Activated CD8-positive, alpha-beta T cell treated with anti-CD3 and anti-CD28 coated beads for 36 hours (primary cell): ENCODE results near the gene TSC2. TPM values are rescaled to one million over a fixed set of nuclear protein-coding genes. Genes with fewer than 3 reads are reported as not detected.

Experiments used
- ATAC-seq: fragments of 200-7000 bp; cut with Tn5 transposase; one replicate; pipeline ENCODE4 v1.10.0; 2021; ENCODE audit warnings: mild to moderate bottlenecking, moderate library complexity
- CTCF ChIA-PET: fragments of 350-600 bp; sonication (Branson Sonifier 250); formaldehyde crosslinking; loops from one replicate; lab custom pipeline; 2021; ENCODE audit warnings: antibody characterized with exemption; lab: Charles Lee
- POLR2A ChIA-PET: fragments of 350-600 bp; sonication (Branson Sonifier 250); formaldehyde crosslinking; loops from one replicate; lab custom pipeline; 2021; ENCODE audit warnings: antibody characterized with exemption; lab: Charles Lee
- DNase-seq: peaks from one replicate; pipeline ENCODE4 v3.0.0-alpha.2; 2020
- H3K27ac Mint-ChIP-seq: one replicate; pipeline ENCODE4 v1.8.0; 2021; ENCODE audit warnings: mild to moderate bottlenecking, mixed read lengths
- H3K27me3 Mint-ChIP-seq: one replicate; pipeline ENCODE4 v1.8.0; 2021; ENCODE audit warnings: mixed read lengths
- H3K36me3 Mint-ChIP-seq: one replicate; pipeline ENCODE4 v1.8.0; 2021; ENCODE audit warnings: low read depth, mixed read lengths
- H3K4me1 Mint-ChIP-seq: one replicate; pipeline ENCODE4 v1.8.0; 2021; ENCODE audit warnings: low read depth, mixed read lengths
- H3K4me3 Mint-ChIP-seq: one replicate; pipeline ENCODE4 v1.8.0; 2021; ENCODE audit warnings: mild to moderate bottlenecking, moderate library complexity, mixed read lengths
- H3K9me3 Mint-ChIP-seq: one replicate; pipeline ENCODE4 v1.8.0; 2021; ENCODE audit warnings: mixed read lengths
- intact Hi-C: fragments of 100-400 bp; cut with micrococcal nuclease; formaldehyde crosslinking; loops from one replicate; pipeline ENCODE4 v1.10.0; 2022
- total RNA-seq, 2 experiments: library from RNA; stranded (reverse); gene quantifications; one replicate each; pipeline ENCODE4 v1.2.3, GENCODE V29; 2021
- TF ChIP-seq, protein P1 (sequence below): fragments of 200-600 bp; IDR thresholded peaks from one replicate; pipeline ENCODE4 v1.8.0; 2022; ENCODE audit warnings: antibody characterized with exemption, mild to moderate bottlenecking

TSC2 gene
- total RNA-seq, 2 experiments from 2014 or later, result 54.4 to 57.3 TPM

DNA sequence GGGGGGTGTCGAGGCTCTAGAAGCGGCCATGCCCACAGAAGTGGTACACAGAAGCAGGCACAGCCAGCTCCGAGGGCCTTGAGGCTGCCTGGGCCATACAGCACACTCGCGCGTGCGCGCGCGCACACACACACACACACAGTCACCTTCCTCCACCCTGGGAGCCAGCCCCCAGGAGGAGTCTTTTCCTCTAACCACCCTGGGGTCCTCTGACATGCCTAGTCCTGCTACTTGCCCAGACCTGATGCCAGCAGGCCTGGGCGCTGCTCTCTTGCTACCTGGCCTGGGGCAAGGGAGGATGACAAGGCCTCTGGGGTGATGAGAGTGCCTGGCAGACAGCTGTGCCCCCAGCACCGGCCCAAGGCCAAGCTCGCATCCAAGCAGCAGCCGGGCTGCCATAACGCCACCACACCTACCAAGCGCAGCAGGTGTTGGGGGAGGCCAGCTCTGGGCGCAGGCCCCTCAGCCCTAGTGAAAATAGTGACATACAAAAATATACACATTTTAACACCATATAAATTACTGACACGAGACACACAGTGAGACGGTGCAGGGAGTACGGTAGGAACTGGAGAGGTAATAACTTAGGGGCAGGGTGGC is 41.1 kb downstream of the TSC2 start:
- intact Hi-C loops, result no loop called here
- Mint-ChIP-seq H3K9me3 (no peaks in the 10 kb centered on the region), H3K4me3 (no peak overlapping the region), H3K4me1 (no peaks in the 10 kb centered on the region), H3K27me3 (no peaks in the 10 kb centered on the region), H3K27ac (no peak overlapping the region), H3K36me3 (no peaks in the 10 kb centered on the region)
- no peak for ATAC-seq
- POLR2A ChIA-PET, result no interaction called here
- CTCF ChIA-PET, result no interaction called here
- TF ChIP-seq, protein P1, sequence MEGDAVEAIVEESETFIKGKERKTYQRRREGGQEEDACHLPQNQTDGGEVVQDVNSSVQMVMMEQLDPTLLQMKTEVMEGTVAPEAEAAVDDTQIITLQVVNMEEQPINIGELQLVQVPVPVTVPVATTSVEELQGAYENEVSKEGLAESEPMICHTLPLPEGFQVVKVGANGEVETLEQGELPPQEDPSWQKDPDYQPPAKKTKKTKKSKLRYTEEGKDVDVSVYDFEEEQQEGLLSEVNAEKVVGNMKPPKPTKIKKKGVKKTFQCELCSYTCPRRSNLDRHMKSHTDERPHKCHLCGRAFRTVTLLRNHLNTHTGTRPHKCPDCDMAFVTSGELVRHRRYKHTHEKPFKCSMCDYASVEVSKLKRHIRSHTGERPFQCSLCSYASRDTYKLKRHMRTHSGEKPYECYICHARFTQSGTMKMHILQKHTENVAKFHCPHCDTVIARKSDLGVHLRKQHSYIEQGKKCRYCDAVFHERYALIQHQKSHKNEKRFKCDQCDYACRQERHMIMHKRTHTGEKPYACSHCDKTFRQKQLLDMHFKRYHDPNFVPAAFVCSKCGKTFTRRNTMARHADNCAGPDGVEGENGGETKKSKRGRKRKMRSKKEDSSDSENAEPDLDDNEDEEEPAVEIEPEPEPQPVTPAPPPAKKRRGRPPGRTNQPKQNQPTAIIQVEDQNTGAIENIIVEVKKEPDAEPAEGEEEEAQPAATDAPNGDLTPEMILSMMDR, result no peak
- no peak for DNase-seq

- ATAC-seq, result no peak
- DNase-seq, result no peak
- H3K4me3 Mint-ChIP-seq, result no peak overlapping the region
- no peaks in the 10 kb centered on the region for H3K36me3 Mint-ChIP-seq
- H3K9me3 Mint-ChIP-seq, result no peaks in the 10 kb centered on the region
- no peaks in the 10 kb centered on the region for H3K4me1 Mint-ChIP-seq
- ChIA-PET POLR2A (interaction anchor here (0.6 to 1.0 kb wide), 2 partner anchors 9 to 11 kb away, joined by 3 to 4 read pairs; no protein-coding TSS in a partner anchor), CTCF (no interaction called here)
- intact Hi-C loops, result no loop called here
- H3K27me3 Mint-ChIP-seq, result no peaks in the 10 kb centered on the region
- H3K27ac Mint-ChIP-seq, result no peak overlapping the region
- TF ChIP-seq, protein P1, result no peak
Observed at GRCh38 chr16:2089706-2090480, 42.1 kb downstream of the TSC2 start.

DNA sequence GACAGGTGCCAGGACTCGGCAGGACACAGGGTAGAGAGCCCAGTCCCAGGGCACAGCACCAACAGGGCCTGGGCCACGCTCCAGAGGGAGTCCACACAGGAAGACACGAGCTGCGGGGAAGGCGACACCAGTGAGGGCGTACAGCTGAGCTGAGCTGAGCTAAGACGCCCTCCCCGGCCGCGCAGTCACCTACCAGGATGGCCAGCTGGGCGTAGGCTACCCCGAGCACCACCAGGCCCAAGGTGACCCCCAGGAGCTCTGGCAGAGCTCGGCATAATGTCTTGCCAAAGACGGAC is 42.6 kb downstream of the TSC2 start:
- ChIA-PET CTCF (no interaction called here), POLR2A (interaction anchor here (0.6 to 1.0 kb wide), 3 partner anchors 10 to 107 kb away, joined by 3 to 4 read pairs (median 3); partner anchors contain the start of gene GFER)
- H3K27me3 Mint-ChIP-seq, result no peaks in the 10 kb centered on the region
- TF ChIP-seq, protein P1, result no peak
- ATAC-seq (no peak), DNase-seq (no peak)
- H3K9me3 Mint-ChIP-seq, result no peaks in the 10 kb centered on the region
- no peaks in the 10 kb centered on the region for H3K36me3 Mint-ChIP-seq
- H3K4me1 Mint-ChIP-seq, result no peaks in the 10 kb centered on the region
- no peak overlapping the region for H3K27ac Mint-ChIP-seq
- intact Hi-C loops, result no loop called here
- H3K4me3 Mint-ChIP-seq, result no peak overlapping the region

GRCh38 chr16:2090777-2091546 is 43.2 kb downstream of the TSC2 start:
- ChIA-PET CTCF (no interaction called here), POLR2A (interaction anchor here (0.8 to 1.0 kb wide), 2 partner anchors 10 to 107 kb away, joined by 3 to 4 read pairs; partner anchors contain the start of gene GFER)
- no peak overlapping the region for H3K4me3 Mint-ChIP-seq
- no peaks in the 10 kb centered on the region for H3K27me3 Mint-ChIP-seq
- intact Hi-C loops, result no loop called here
- no peak overlapping the region for H3K27ac Mint-ChIP-seq
- TF ChIP-seq, protein P1, result no peak
- H3K36me3 Mint-ChIP-seq, result no peaks in the 10 kb centered on the region
- ATAC-seq (peak; percentile 43), DNase-seq (no peak)
- H3K9me3 Mint-ChIP-seq, result no peaks in the 10 kb centered on the region
- no peaks in the 10 kb centered on the region for H3K4me1 Mint-ChIP-seq
